Endothelial cell (in vitro differentiated cells): Measurements from ENCODE around the gene GADL1. TPM values are rescaled to one million over a fixed set of nuclear protein-coding genes. Genes with fewer than 3 reads are reported as not detected.
A peak's percentile ranks its signal among the peaks of the same experiment; 100 is the strongest.

ENCODE experiments used
- DNase-seq: peaks from one replicate; pipeline ENCODE4 v3.0.0; 2021; ENCODE audit warnings: low spot score
- H3K27ac Mint-ChIP-seq: one replicate; pipeline ENCODE4 v1.8.0; 2021; ENCODE audit warnings: mixed read lengths, inconsistent platforms; ENCODE audit not compliant: unreplicated experiment
- H3K27me3 Mint-ChIP-seq: one replicate; pipeline ENCODE4 v1.8.0; 2021; ENCODE audit warnings: mild to moderate bottlenecking, moderate library complexity, mixed read lengths, inconsistent platforms; ENCODE audit not compliant: unreplicated experiment
- H3K36me3 Mint-ChIP-seq: one replicate; pipeline ENCODE4 v1.8.0; 2021; ENCODE audit warnings: mild to moderate bottlenecking, low read depth, mixed read lengths, inconsistent platforms; ENCODE audit not compliant: unreplicated experiment
- H3K4me1 Mint-ChIP-seq: one replicate; pipeline ENCODE4 v1.8.0; 2021; ENCODE audit warnings: mild to moderate bottlenecking, mixed read lengths, inconsistent platforms; ENCODE audit not compliant: unreplicated experiment
- H3K4me3 Mint-ChIP-seq: one replicate; pipeline ENCODE4 v1.8.0; 2021; ENCODE audit warnings: mild to moderate bottlenecking, mixed read lengths, inconsistent platforms; ENCODE audit not compliant: unreplicated experiment
- H3K9me3 Mint-ChIP-seq: one replicate; pipeline ENCODE4 v1.8.0; 2021; ENCODE audit warnings: mixed read lengths, inconsistent platforms; ENCODE audit not compliant: unreplicated experiment
- CTCF ChIP-seq: fragments of 200-600 bp; sonication (generic); IDR thresholded peaks from one replicate; pipeline ENCODE4 v1.5.0; 2021; ENCODE audit warnings: antibody characterized with exemption; ENCODE audit not compliant: unreplicated experiment
- total RNA-seq: library from RNA; stranded (reverse); fragmentation: NEBNext Ultra II Directional; extraction: Animal tissue kit (Norgen Biotek cat#: 25700); gene quantifications from one replicate; pipeline ENCODE4 v1.2.1, GENCODE V29; 2021; ENCODE audit not compliant: unreplicated experiment

GADL1 gene
- total RNA-seq, 1 donor from 2014 or later, result not detected

- H3K9me3 Mint-ChIP-seq, result no peaks in the 10 kb centered on the region
- peaks cover 3% of the 10 kb centered on the region for H3K27me3 Mint-ChIP-seq
- peak overlapping the region; percentile 33 for H3K4me3 Mint-ChIP-seq
- peaks cover 20% of the 10 kb centered on the region for H3K4me1 Mint-ChIP-seq
- no peak for DNase-seq
- no peak overlapping the region for H3K27ac Mint-ChIP-seq
- no peak for TF ChIP-seq CTCF
- H3K36me3 Mint-ChIP-seq, result peaks cover 41% of the 10 kb centered on the region
Measured at GRCh38 chr3:30696896-30697295, 197.6 kb downstream of the GADL1 start.

GRCh38 chr3:30696403-30696819 is 198.1 kb downstream of the GADL1 start:
- Mint-ChIP-seq H3K36me3 (peaks cover 39% of the 10 kb centered on the region), H3K4me1 (peaks cover 20% of the 10 kb centered on the region), H3K27me3 (peaks cover 3% of the 10 kb centered on the region), H3K9me3 (no peaks in the 10 kb centered on the region), H3K4me3 (no peak overlapping the region), H3K27ac (no peak overlapping the region)
- TF ChIP-seq CTCF, result no peak
- no peak for DNase-seq

GRCh38 chr3:30695302-30696061 is 199.0 kb downstream of the GADL1 start:
- peaks cover 26% of the 10 kb centered on the region for H3K4me1 Mint-ChIP-seq

GRCh38 chr3:30694668-30695067 is 199.8 kb downstream of the GADL1 start:
- DNase-seq, result no peak
- H3K4me3 Mint-ChIP-seq, result no peak overlapping the region
- H3K9me3 Mint-ChIP-seq, result no peaks in the 10 kb centered on the region
- peaks cover 3% of the 10 kb centered on the region for H3K27me3 Mint-ChIP-seq
- peaks cover 31% of the 10 kb centered on the region for H3K4me1 Mint-ChIP-seq
- TF ChIP-seq CTCF, result no peak
- H3K27ac Mint-ChIP-seq, result no peak overlapping the region
- peaks cover 45% of the 10 kb centered on the region for H3K36me3 Mint-ChIP-seq

More at GRCh38 chr3:30695302-30696061, 199.0 kb downstream of the GADL1 start:
- peaks cover 3% of the 10 kb centered on the region for H3K27me3 Mint-ChIP-seq
- H3K36me3 Mint-ChIP-seq, result peaks cover 37% of the 10 kb centered on the region
- H3K4me3 Mint-ChIP-seq, result peak overlapping the region; percentile 83
- peak overlapping the region; percentile 75 for H3K27ac Mint-ChIP-seq
- no peaks in the 10 kb centered on the region for H3K9me3 Mint-ChIP-seq
- TF ChIP-seq CTCF, result no peak
- DNase-seq, result no peak

- Mint-ChIP-seq H3K9me3 (no peaks in the 10 kb centered on the region), H3K27me3 (peaks cover 3% of the 10 kb centered on the region), H3K36me3 (peaks cover 48% of the 10 kb centered on the region), H3K4me3 (no peak overlapping the region), H3K27ac (no peak overlapping the region), H3K4me1 (peaks cover 35% of the 10 kb centered on the region)
- no peak for TF ChIP-seq CTCF
- no peak for DNase-seq
Measured at GRCh38 chr3:30694148-30694547, 200.3 kb downstream of the GADL1 start.
